Measurements from ENCODE around the gene GLRX. TPM values are rescaled to one million over a fixed set of nuclear protein-coding genes. Genes with fewer than 3 reads are reported as not detected.

GLRX gene
- polyA plus RNA-seq, 1 experiment = 295 TPM

- TF ChIP-seq CTCF (IDR thresholded peaks at IDR 0.05; ENCODE audit: insufficient read depth, low read depth, low read length) = no peak
- Histone ChIP-seq H3K27me3 (ENCODE audit: control insufficient read depth, insufficient read depth, low read length) (no peaks in the 10 kb centered on the region), H3K36me3 (ENCODE audit: control insufficient read depth, insufficient read depth, low read length) (peaks cover 2% of the 10 kb centered on the region), H3K4me3 (ENCODE audit: low read depth, low read length) (no peak overlapping the region)
- ChIA-PET CTCF (interaction anchor here (1.2 to 2.9 kb wide), 3 partner anchors 9 to 137 kb away, joined by 4 to 10 read pairs (median 4); no protein-coding TSS in a partner anchor), POLR2A (no interaction called here)
- no peak for DNase-seq (ENCODE audit: low read depth)
Measured at GRCh38 chr5:95801532-95801931, 21.0 kb downstream of the GLRX start.

GRCh38 chr5:95800553-95800952 is 22.0 kb downstream of the GLRX start:
- Histone ChIP-seq H3K27me3 (ENCODE audit: control insufficient read depth, insufficient read depth, low read length) (no peaks in the 10 kb centered on the region), H3K36me3 (ENCODE audit: control insufficient read depth, insufficient read depth, low read length) (peaks cover 3% of the 10 kb centered on the region), H3K4me3 (ENCODE audit: low read depth, low read length) (no peak overlapping the region)
- POLR2A ChIA-PET = no interaction called here
- DNase-seq (ENCODE audit: low read depth) = no peak
- CTCF ChIA-PET = no interaction called here
- TF ChIP-seq CTCF (IDR thresholded peaks at IDR 0.05; ENCODE audit: insufficient read depth, low read depth, low read length) = no peak

GRCh38 chr5:95799191-95799835 is 23.2 kb downstream of the GLRX start:
- no peak overlapping the region for H3K4me3 ChIP-seq (ENCODE audit: low read depth, low read length)
- peaks cover 3% of the 10 kb centered on the region for H3K36me3 ChIP-seq (ENCODE audit: control insufficient read depth, insufficient read depth, low read length)
- H3K27me3 ChIP-seq (ENCODE audit: control insufficient read depth, insufficient read depth, low read length) = no peaks in the 10 kb centered on the region
- no peak for TF ChIP-seq CTCF (IDR thresholded peaks at IDR 0.05; ENCODE audit: insufficient read depth, low read depth, low read length)
- DNase-seq (ENCODE audit: low read depth) = no peak
- CTCF ChIA-PET = no interaction called here
- POLR2A ChIA-PET = no interaction called here

GRCh38 chr5:95798545-95798944 is 24.0 kb downstream of the GLRX start:
- H3K36me3 ChIP-seq (ENCODE audit: control insufficient read depth, insufficient read depth, low read length) = peaks cover 6% of the 10 kb centered on the region
- no peaks in the 10 kb centered on the region for H3K27me3 ChIP-seq (ENCODE audit: control insufficient read depth, insufficient read depth, low read length)
- ChIA-PET CTCF (no interaction called here), POLR2A (no interaction called here)
- H3K4me3 ChIP-seq (ENCODE audit: low read depth, low read length) = no peak overlapping the region
- no peak for DNase-seq (ENCODE audit: low read depth)
- no peak for TF ChIP-seq CTCF (IDR thresholded peaks at IDR 0.05; ENCODE audit: insufficient read depth, low read depth, low read length)

- H3K4me3 ChIP-seq (ENCODE audit: low read depth, low read length) = no peak overlapping the region
- peaks cover 6% of the 10 kb centered on the region for H3K36me3 ChIP-seq (ENCODE audit: control insufficient read depth, insufficient read depth, low read length)
- no peak for DNase-seq (ENCODE audit: low read depth)
- TF ChIP-seq CTCF (IDR thresholded peaks at IDR 0.05; ENCODE audit: insufficient read depth, low read depth, low read length) = no peak
- ChIA-PET CTCF (interaction anchor here (0.9 kb wide), 1 partner anchor 16 kb away, joined by 3 read pairs; no protein-coding TSS in a partner anchor), POLR2A (no interaction called here)
- no peaks in the 10 kb centered on the region for H3K27me3 ChIP-seq (ENCODE audit: control insufficient read depth, insufficient read depth, low read length)
Measured at GRCh38 chr5:95798048-95798447, 24.5 kb downstream of the GLRX start.
